A549 (cell line): ENCODE results near the gene EPB41L4A. TPM values are rescaled to one million over a fixed set of nuclear protein-coding genes. Genes with fewer than 3 reads are reported as not detected.

Experiments used
- ATAC-seq, 2 experiments: fragments of 200-7000 bp in 1 of 2; fragments of >200 bp in 1 of 2; cut with Nextera tagmentation in 1 of 2; cut with Tn5 transposase in 1 of 2; 3 replicates each; pipeline versions ENCODE4 v1.8.0 to v1.9.1; 2018 to 2020; ENCODE audit warnings: mild to moderate bottlenecking in 1 of 2, moderate library complexity in 1 of 2
- CTCF ChIA-PET: fragments of 300-600 bp; sonication (Branson Sonifier 250); formaldehyde crosslinking; extraction: SDS; loops from one replicate; lab custom pipeline; 2021; ENCODE audit warnings: antibody characterized with exemption, inconsistent platforms; lab: Yijun Ruan, JAX
- POLR2A ChIA-PET: fragments of 350-600 bp; formaldehyde crosslinking; extraction: SDS; loops from one replicate; lab custom pipeline; 2021; ENCODE audit warnings: antibody characterized with exemption, inconsistent platforms; lab: Yijun Ruan, JAX
- DNase-seq, 2 experiments: peaks; one replicate each; pipeline versions ENCODE4 v3.0.0 to v3.0.0-alpha.2; 2011 to 2016; ENCODE audit warnings: low read depth in 1 of 2, low spot score in 1 of 2
- FAIRE-seq: peaks from 2 replicates; lab custom pipeline; 2011; peaks lifted over from hg19 to GRCh38; lab: Jason Lieb, UNC
- H3K27ac ChIP-seq, 2 experiments: fragments of >200 bp; sonication (Bioruptor Twin); formaldehyde crosslinking; 3 replicates each; pipeline ENCODE4 v1.5.1; 2016 to 2017
- H3K4me1 ChIP-seq: fragments of >200 bp; sonication (Bioruptor Twin); formaldehyde crosslinking; 3 replicates; pipeline ENCODE4 v1.6.1; 2016
- H3K4me2 ChIP-seq: fragments of >200 bp; sonication (Bioruptor Twin); formaldehyde crosslinking; 3 replicates; pipeline ENCODE4 v1.6.1; 2016
- H3K4me3 ChIP-seq: fragments of >200 bp; sonication (Bioruptor Twin); formaldehyde crosslinking; 3 replicates; pipeline ENCODE4 v1.5.1; 2016
- H3K9me3 ChIP-seq: fragments of >200 bp; sonication (Bioruptor Twin); formaldehyde crosslinking; 3 replicates; pipeline ENCODE4 v1.6.1; 2016
- BHLHE40 ChIP-seq: IDR thresholded peaks from 2 replicates; pipeline ENCODE4 v1.6.1; 2012; ENCODE audit warnings: low read depth, low read length, inconsistent platforms
- CBX2 ChIP-seq: fragments of 200-600 bp; sonication (generic); IDR thresholded peaks from 2 replicates; pipeline ENCODE4 v1.6.1; 2016; ENCODE audit warnings: low read depth, mild to moderate bottlenecking, borderline replicate concordance
- CBX8 ChIP-seq: fragments of 200-600 bp; sonication (generic); IDR thresholded peaks from 2 replicates; pipeline ENCODE4 v1.6.1; 2016
- CEBPB ChIP-seq, 2 experiments: fragments of >200 bp in 1 of 2; sonication (Bioruptor Twin) in 1 of 2; formaldehyde crosslinking in 1 of 2; IDR thresholded peaks; 2 replicates each; pipeline ENCODE4 v1.6.1; 2012 to 2016
- EHMT2 ChIP-seq: fragments of 200-600 bp; sonication (generic); IDR thresholded peaks from 2 replicates; pipeline ENCODE4 v1.6.1; 2016; ENCODE audit warnings: antibody characterized with exemption, low read depth, mild to moderate bottlenecking, moderate library complexity
- EP300 ChIP-seq, 2 experiments: fragments of >200 bp; sonication (Bioruptor Twin); formaldehyde crosslinking; IDR thresholded peaks; 2 replicates in 1 of 2; 3 replicates in 1 of 2; pipeline ENCODE4 v1.6.1; 2016 to 2017
- FOSL2 ChIP-seq, 2 experiments: fragments of 450-650 bp in 1 of 2; fragments of >200 bp in 1 of 2; sonication (Bioruptor Twin) in 1 of 2; formaldehyde crosslinking; IDR thresholded peaks; 2 replicates each; pipeline versions ENCODE4 v1.5.0 to v1.6.1; 2016 to 2020; ENCODE audit warnings: mild to moderate bottlenecking in 1 of 2, moderate library complexity in 1 of 2
- FOXS1 ChIP-seq: fragments of 250-450 bp; sonication (Bioruptor Pico); IDR thresholded peaks from 2 replicates; pipeline ENCODE4 v1.5.0; 2020; ENCODE audit warnings: mild to moderate bottlenecking, moderate library complexity
- HDAC2 ChIP-seq: fragments of 200-600 bp; sonication (generic); IDR thresholded peaks from 2 replicates; pipeline ENCODE4 v1.6.1; 2016
- HEYL ChIP-seq: fragments of 250-450 bp; sonication (Bioruptor Pico); IDR thresholded peaks from 2 replicates; pipeline ENCODE4 v1.8.0; 2021; ENCODE audit warnings: mild to moderate bottlenecking, moderate library complexity
- HOXB13 ChIP-seq: fragments of 250-450 bp; sonication (Bioruptor Pico); IDR thresholded peaks from 2 replicates; pipeline ENCODE4 v1.5.0; 2020; ENCODE audit warnings: low read depth, mild to moderate bottlenecking, moderate library complexity
- JUN ChIP-seq, 2 experiments: fragments of >200 bp; sonication (Bioruptor Twin); formaldehyde crosslinking; IDR thresholded peaks; 2 replicates in 1 of 2; 3 replicates in 1 of 2; pipeline ENCODE4 v1.6.1; 2016 to 2017
- KDM5A ChIP-seq: fragments of 200-600 bp; sonication (generic); IDR thresholded peaks from 2 replicates; pipeline ENCODE4 v1.6.1; 2016; ENCODE audit warnings: antibody characterized with exemption, mild to moderate bottlenecking
- MAZ ChIP-seq: fragments of 150-350 bp; IDR thresholded peaks from 2 replicates; pipeline ENCODE4 v1.6.1; 2014; ENCODE audit warnings: antibody characterized with exemption, low read depth, low read length, borderline replicate concordance
- NFE2L2 ChIP-seq: fragments of 150-350 bp; conservative IDR thresholded peaks from 2 replicates; pipeline ENCODE4 v1.6.1; 2014; ENCODE audit warnings: low read length
- NPAS2 ChIP-seq: fragments of 250-450 bp; sonication (Bioruptor Pico); IDR thresholded peaks from 2 replicates; pipeline ENCODE4 v1.8.0; 2022; ENCODE audit warnings: mild to moderate bottlenecking, moderate library complexity, borderline replicate concordance
- NR3C1 ChIP-seq: fragments of >200 bp; sonication (Bioruptor Twin); formaldehyde crosslinking; IDR thresholded peaks from 3 replicates; pipeline ENCODE4 v1.6.1; 2017
- POLR2AphosphoS2 ChIP-seq: conservative IDR thresholded peaks from 2 replicates; pipeline ENCODE4 v1.6.1; 2012; ENCODE audit warnings: low read length, improper control_type of control experiment, inconsistent platforms
- RAD21 ChIP-seq, 2 experiments: fragments of >200 bp in 1 of 2; sonication (Bioruptor Twin) in 1 of 2; formaldehyde crosslinking in 1 of 2; IDR thresholded peaks in 1 of 2; conservative IDR thresholded peaks in 1 of 2; 2 replicates in 1 of 2; 3 replicates in 1 of 2; pipeline ENCODE4 v1.6.1; 2012 to 2018; ENCODE audit warnings: inconsistent platforms in 1 of 2
- RCOR1 ChIP-seq: fragments of 150-350 bp; IDR thresholded peaks from 2 replicates; pipeline ENCODE4 v1.6.1; 2014; ENCODE audit warnings: antibody characterized with exemption, low read length, low read depth
- RNF2 ChIP-seq: fragments of 200-600 bp; sonication (generic); IDR thresholded peaks from 2 replicates; pipeline ENCODE4 v1.6.1; 2016; ENCODE audit warnings: low read depth, mild to moderate bottlenecking, antibody characterized with exemption, moderate library complexity, borderline replicate concordance
- SMC3 ChIP-seq: fragments of >200 bp; sonication (Bioruptor Twin); formaldehyde crosslinking; IDR thresholded peaks from 3 replicates; pipeline ENCODE4 v1.6.1; 2018; ENCODE audit warnings: inconsistent platforms
- TP53 ChIP-seq: fragments of 250-450 bp; sonication (Bioruptor Pico); IDR thresholded peaks from 2 replicates; pipeline ENCODE4 v1.5.0; 2021; ENCODE audit warnings: mild to moderate bottlenecking, moderate library complexity
- ZSCAN20 ChIP-seq: fragments of 250-450 bp; sonication (Bioruptor Pico); IDR thresholded peaks from 2 replicates; pipeline ENCODE4 v1.8.0; 2022; ENCODE audit warnings: mild to moderate bottlenecking, moderate library complexity
- WGBS: methylation state at CpG from one replicate; pipeline ENCODE4 v1.1.6; 2017; ENCODE audit errors: missing lambda C conversion rate; 5-methylcytosine and 5-hydroxymethylcytosine counted together
- polyA plus RNA-seq, 4 experiments: library from polyadenylated mRNA; depleted of rRNA in 3 of 4; stranded (reverse); fragments of >200 nt; fragmentation: RNase III in 1 of 4; extraction: RNeasy Plus Mini Kit Qiagen cat#74134 plus additional on column Dnase treatment in 1 of 4; gene quantifications; 2 replicates in 3 of 4; 3 replicates in 1 of 4; pipeline ENCODE4 v1.2.3, GENCODE V29; 2011 to 2017
- TF ChIP-seq, protein P1 (sequence below): fragments of 150-350 bp; IDR thresholded peaks from 2 replicates; pipeline ENCODE4 v1.6.1; 2014; ENCODE audit warnings: low read depth, mild to moderate bottlenecking, low read length
- TF ChIP-seq, protein P2 (sequence below): fragments of 450-650 bp; IDR thresholded peaks from 2 replicates; pipeline ENCODE4 v1.6.1; 2014; ENCODE audit warnings: antibody characterized with exemption
- TF ChIP-seq, protein P3 (sequence below): fragments of >200 bp; sonication (Bioruptor Twin); formaldehyde crosslinking; IDR thresholded peaks from 2 replicates; pipeline ENCODE4 v1.6.1; 2016
- TF ChIP-seq, protein P4 (sequence below): fragments of 250-450 bp; sonication (Bioruptor Pico); IDR thresholded peaks from 2 replicates; pipeline ENCODE4 v1.5.0; 2020; ENCODE audit warnings: low read depth, mild to moderate bottlenecking, moderate library complexity
- TF ChIP-seq, protein P5 (sequence below): IDR thresholded peaks from 2 replicates; pipeline ENCODE4 v1.6.1; 2012

The EPB41L4A gene
- polyA plus RNA-seq, 2 of the 4 experiments (the other 2 are of a cell fraction) = 1.3 to 4.4 TPM

DNA sequence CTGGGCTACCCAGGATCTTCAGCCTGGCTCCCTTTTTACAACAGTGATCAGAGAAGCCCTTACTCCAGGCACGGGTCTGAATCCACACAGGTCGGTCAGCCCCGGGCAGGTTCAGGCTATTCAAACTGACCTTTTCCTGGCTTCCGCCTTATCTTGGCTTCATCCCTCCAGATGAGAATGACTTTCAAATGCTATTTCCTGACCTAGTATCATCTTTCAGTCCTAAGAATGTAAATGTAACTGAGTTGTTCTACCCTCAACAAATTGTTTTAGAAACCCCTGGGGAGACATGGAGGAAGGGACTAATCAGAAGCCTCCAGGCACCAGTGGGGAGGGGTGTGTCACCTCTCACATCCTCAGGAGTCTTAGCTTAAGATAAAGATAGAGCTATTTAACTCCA, 213.2 kb downstream of the EPB41L4A start:
- CTCF ChIA-PET = interaction anchor here (1.8 kb wide), 1 partner anchor 214 kb away, joined by 4 read pairs; no protein-coding TSS in a partner anchor
- FAIRE-seq = no peak
- H3K27ac ChIP-seq = no peak overlapping the region
- WGBS = 57% methylated on average over 4 of the region's 4 CpGs
- H3K4me2 ChIP-seq = no peak overlapping the region
- no peak for DNase-seq
- H3K4me1 ChIP-seq = no peaks in the 10 kb centered on the region
- ATAC-seq = no peak
- TF ChIP-seq MAZ = no peak
- TF ChIP-seq, all 56 proteins: peak for 0
- H3K9me3 ChIP-seq = no peaks in the 10 kb centered on the region
- POLR2A ChIA-PET = no interaction called here
- no peak overlapping the region for H3K4me3 ChIP-seq

DNA sequence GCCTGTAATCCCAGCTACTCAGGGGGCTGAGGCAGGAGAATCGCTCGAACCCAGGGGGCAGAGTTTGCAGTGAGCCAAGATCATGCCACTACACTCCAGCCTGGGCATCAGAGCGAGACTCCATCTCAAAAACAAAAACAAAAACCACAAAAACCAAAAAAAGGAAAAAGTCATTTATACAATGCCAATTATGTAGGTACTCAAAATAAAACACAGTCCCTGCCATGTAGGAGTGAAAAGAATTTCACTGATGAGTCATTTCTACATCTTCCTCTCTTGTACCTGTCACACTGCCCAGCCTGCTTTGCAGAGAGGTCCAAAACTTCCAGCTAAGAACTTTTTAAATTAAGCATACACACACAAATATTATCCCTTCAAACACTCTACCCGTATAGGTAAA, 215.8 kb downstream of the EPB41L4A start:
- Histone ChIP-seq H3K9me3 (no peaks in the 10 kb centered on the region), H3K4me1 (no peaks in the 10 kb centered on the region), H3K4me3 (no peak overlapping the region), H3K27ac (no peak overlapping the region), H3K4me2 (no peak overlapping the region)
- WGBS = 87% methylated on average over 4 of the region's 4 CpGs
- FAIRE-seq (no peak), ATAC-seq (no peak), DNase-seq (no peak)
- POLR2A ChIA-PET = no interaction called here
- CTCF ChIA-PET = interaction anchor here (1.9 kb wide), 1 partner anchor 217 kb away, joined by 9 read pairs; no protein-coding TSS in a partner anchor
- TF ChIP-seq RCOR1 = no peak
- TF ChIP-seq, protein P1, sequence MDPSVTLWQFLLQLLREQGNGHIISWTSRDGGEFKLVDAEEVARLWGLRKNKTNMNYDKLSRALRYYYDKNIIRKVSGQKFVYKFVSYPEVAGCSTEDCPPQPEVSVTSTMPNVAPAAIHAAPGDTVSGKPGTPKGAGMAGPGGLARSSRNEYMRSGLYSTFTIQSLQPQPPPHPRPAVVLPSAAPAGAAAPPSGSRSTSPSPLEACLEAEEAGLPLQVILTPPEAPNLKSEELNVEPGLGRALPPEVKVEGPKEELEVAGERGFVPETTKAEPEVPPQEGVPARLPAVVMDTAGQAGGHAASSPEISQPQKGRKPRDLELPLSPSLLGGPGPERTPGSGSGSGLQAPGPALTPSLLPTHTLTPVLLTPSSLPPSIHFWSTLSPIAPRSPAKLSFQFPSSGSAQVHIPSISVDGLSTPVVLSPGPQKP = no peak
- no peak for TF ChIP-seq NFE2L2
- TF ChIP-seq NR3C1 = no peak
- TF ChIP-seq NPAS2 (CRISPR knock-in tag) = no peak
- no peak for TF ChIP-seq FOSL2 (IDR thresholded peaks at IDR 0.05)
- no peak; the same call in 1 of the 2 replicates for TF ChIP-seq FOSL2 (CRISPR knock-in tag; IDR thresholded peaks at IDR 0.05)
- TF ChIP-seq, protein P2, sequence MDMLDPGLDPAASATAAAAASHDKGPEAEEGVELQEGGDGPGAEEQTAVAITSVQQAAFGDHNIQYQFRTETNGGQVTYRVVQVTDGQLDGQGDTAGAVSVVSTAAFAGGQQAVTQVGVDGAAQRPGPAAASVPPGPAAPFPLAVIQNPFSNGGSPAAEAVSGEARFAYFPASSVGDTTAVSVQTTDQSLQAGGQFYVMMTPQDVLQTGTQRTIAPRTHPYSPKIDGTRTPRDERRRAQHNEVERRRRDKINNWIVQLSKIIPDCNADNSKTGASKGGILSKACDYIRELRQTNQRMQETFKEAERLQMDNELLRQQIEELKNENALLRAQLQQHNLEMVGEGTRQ = no peak
- no peak for TF ChIP-seq CEBPB (IDR thresholded peaks at IDR 0.05)
- no peak for TF ChIP-seq SMC3
- TF ChIP-seq TP53 = no peak
- TF ChIP-seq EP300 (IDR thresholded peaks at IDR 0.05) = no peak
- TF ChIP-seq, protein P3, sequence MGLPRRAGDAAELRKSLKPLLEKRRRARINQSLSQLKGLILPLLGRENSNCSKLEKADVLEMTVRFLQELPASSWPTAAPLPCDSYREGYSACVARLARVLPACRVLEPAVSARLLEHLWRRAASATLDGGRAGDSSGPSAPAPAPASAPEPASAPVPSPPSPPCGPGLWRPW = no peak
- TF ChIP-seq FOXS1 = no peak
- TF ChIP-seq JUN (IDR thresholded peaks at IDR 0.05) = no peak

DNA sequence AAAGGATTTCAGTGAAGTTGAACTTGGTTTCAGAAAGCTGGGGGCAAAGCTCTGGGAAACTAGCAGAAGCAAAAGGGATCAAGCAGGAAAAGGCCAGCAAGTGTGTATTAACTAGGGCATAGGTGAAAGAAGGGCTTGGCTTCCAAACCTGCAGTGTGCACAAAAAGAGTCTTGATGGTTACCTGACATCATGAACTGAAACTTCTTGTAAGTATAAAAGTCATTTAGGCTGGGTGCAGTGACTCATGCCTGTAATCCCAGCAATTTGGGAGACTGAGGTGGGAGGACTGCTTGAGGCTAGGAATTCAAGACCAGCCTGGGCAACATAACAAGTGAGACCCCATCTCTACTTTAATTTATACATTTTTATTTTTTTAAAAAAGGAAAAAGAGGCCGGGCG, 216.4 kb downstream of the EPB41L4A start:
- FAIRE-seq (no peak), ATAC-seq (no peak), DNase-seq (no peak)
- ChIA-PET CTCF (no interaction called here), POLR2A (no interaction called here)
- no peak for TF ChIP-seq RAD21 (conservative IDR thresholded peaks at IDR 0.05 in 1 of 2, IDR thresholded peaks at IDR 0.05 in 1 of 2)
- no peak for TF ChIP-seq KDM5A
- TF ChIP-seq, protein P3 = no peak
- no peak for TF ChIP-seq EHMT2
- no peak for TF ChIP-seq RCOR1
- TF ChIP-seq, protein P4, sequence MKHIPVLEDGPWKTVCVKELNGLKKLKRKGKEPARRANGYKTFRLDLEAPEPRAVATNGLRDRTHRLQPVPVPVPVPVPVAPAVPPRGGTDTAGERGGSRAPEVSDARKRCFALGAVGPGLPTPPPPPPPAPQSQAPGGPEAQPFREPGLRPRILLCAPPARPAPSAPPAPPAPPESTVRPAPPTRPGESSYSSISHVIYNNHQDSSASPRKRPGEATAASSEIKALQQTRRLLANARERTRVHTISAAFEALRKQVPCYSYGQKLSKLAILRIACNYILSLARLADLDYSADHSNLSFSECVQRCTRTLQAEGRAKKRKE (CRISPR knock-in tag) = no peak
- no peak for TF ChIP-seq HOXB13 (CRISPR knock-in tag)
- TF ChIP-seq NFE2L2 = no peak
- no peak for TF ChIP-seq RNF2
- no peak for TF ChIP-seq POLR2AphosphoS2
- no peak for TF ChIP-seq BHLHE40
- TF ChIP-seq HDAC2 = no peak
- TF ChIP-seq, protein P5, sequence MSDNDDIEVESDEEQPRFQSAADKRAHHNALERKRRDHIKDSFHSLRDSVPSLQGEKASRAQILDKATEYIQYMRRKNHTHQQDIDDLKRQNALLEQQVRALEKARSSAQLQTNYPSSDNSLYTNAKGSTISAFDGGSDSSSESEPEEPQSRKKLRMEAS = no peak
- no peak for TF ChIP-seq CBX2
- no peak for TF ChIP-seq JUN (IDR thresholded peaks at IDR 0.05)
- no peak for TF ChIP-seq ZSCAN20 (CRISPR knock-in tag)
- TF ChIP-seq HEYL = no peak
- TF ChIP-seq, protein P1 = no peak
- no peak for TF ChIP-seq CBX8
- 94% methylated on average over 2 of the region's 2 CpGs for WGBS
- H3K4me2 ChIP-seq = no peak overlapping the region
- H3K4me3 ChIP-seq = no peak overlapping the region
- no peak overlapping the region for H3K27ac ChIP-seq
- H3K4me1 ChIP-seq = no peaks in the 10 kb centered on the region
- no peaks in the 10 kb centered on the region for H3K9me3 ChIP-seq
